PC-9 (cell line): Measurements from ENCODE around the gene COA8.

ENCODE experiments used
- CTCF ChIP-seq: fragments of 200-600 bp; sonication (generic); conservative IDR thresholded peaks from 2 replicates; pipeline ENCODE4 v1.6.1; 2017; ENCODE audit warnings: mixed run types, antibody characterized with exemption, mild to moderate bottlenecking, moderate library complexity
- EZH2 ChIP-seq: fragments of 200-600 bp; sonication (generic); IDR thresholded peaks from 2 replicates; pipeline ENCODE4 v1.8.0; 2017; ENCODE audit warnings: antibody characterized with exemption, low read depth

DNA sequence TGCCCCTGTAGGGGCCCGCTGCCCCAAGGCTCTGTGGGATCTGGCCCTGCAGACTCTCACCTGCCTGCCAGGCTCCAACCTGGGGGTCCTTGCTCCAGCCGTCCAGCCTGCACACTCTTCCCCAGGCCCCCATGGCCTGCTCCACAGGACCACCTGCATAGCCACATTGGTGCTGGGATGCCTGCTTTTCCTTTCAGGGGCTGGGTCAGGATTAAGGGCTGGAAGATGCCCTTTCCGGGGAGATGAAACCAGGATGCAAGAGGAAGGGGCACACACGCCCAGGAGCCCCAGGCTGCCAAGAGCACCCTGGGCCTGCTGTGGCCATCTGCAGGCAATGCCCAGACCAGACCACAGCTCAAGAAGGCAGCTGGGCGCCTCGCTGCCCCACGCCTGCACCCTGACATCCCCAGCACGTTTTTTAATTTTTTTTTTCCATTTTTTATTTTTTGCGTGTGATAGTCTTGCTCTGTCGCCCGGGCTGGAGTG is 15.3 kb upstream of the COA8 start:
- TF ChIP-seq CTCF (no peak), EZH2 (no peak)
